Fibroblast of pulmonary artery (primary cell): Measurements from ENCODE around the gene ZSWIM4.
"Not testable (repeated sequence)": the region's sequence is repeated elsewhere in the genome, so short reads cannot be mapped to it uniquely, and the experiment has no call there.

Experiments used
- DNase-seq: peaks from one replicate; pipeline ENCODE4 v3.0.0-alpha.2; 2010; ENCODE audit warnings: low read depth
- H3K4me3 ChIP-seq: replicated peaks from 2 replicates; pipeline ENCODE4 v1.5.1; 2011; ENCODE audit warnings: low read depth, mild to moderate bottlenecking, control low read depth, low read length, moderate library complexity
- CTCF ChIP-seq: IDR thresholded peaks from 2 replicates; pipeline ENCODE4 v1.5.1; 2011; ENCODE audit warnings: mild to moderate bottlenecking, control low read depth, low read length, inconsistent platforms; ENCODE audit errors: missing control alignments

ZSWIM4 gene

GRCh38 chr19:13847407-13848339 is 52.4 kb downstream of the ZSWIM4 start:
- peak; percentile 94 for DNase-seq
- no peak for TF ChIP-seq CTCF
- peak overlapping the region; percentile 48 for H3K4me3 ChIP-seq

GRCh38 chr19:13848340-13848677 is 53.1 kb downstream of the ZSWIM4 start:
- DNase-seq = no peak
- TF ChIP-seq CTCF = no peak
- H3K4me3 ChIP-seq = no peak overlapping the region

GRCh38 chr19:13848798-13849676 is 53.8 kb downstream of the ZSWIM4 start:
- no peak overlapping the region for H3K4me3 ChIP-seq
- DNase-seq = no peak
- TF ChIP-seq CTCF = no peak

- peak overlapping the region; percentile 34 for H3K4me3 ChIP-seq
- DNase-seq = peak; percentile 84
- no peak for TF ChIP-seq CTCF
Measured at GRCh38 chr19:13849991-13850909, 55.0 kb downstream of the ZSWIM4 start.

GRCh38 chr19:13850910-13851733 is 55.9 kb downstream of the ZSWIM4 start:
- TF ChIP-seq CTCF = no peak
- peak overlapping the region; percentile 34 for H3K4me3 ChIP-seq
- peak; percentile 91 for DNase-seq

- not testable (repeated sequence) for H3K4me3 ChIP-seq, DNase-seq
Measured at GRCh38 chr19:13851734-13852114, 56.5 kb downstream of the ZSWIM4 start.

GRCh38 chr19:13852171-13852707 is 57.0 kb downstream of the ZSWIM4 start:
- H3K4me3 ChIP-seq, DNase-seq: not testable (repeated sequence)
